ENCODE data around the gene RASA3. TPM values are rescaled to one million over a fixed set of nuclear protein-coding genes. Genes with fewer than 3 reads are reported as not detected.

RASA3 gene
- total and polyA plus RNA-seq, 10 of the 15 experiments (the other 5 are each of a cell fraction or from before 2014, with no cell fraction given), result 0.79 to 33.9 (median 17.6) TPM

- peaks cover 26% of the 10 kb centered on the region for H3K4me1 ChIP-seq (ENCODE audit: control insufficient read depth, insufficient read depth, low read length)
- ChIA-PET CTCF (no interaction called here), SMC1A (ENCODE audit: uncharacterized antibody, unreplicated experiment) (no interaction called here), RAD21 (ENCODE audit: unreplicated experiment) (no interaction called here), POLR2A (no interaction called here)
- no peak overlapping the region for H3K4me3 ChIP-seq
- H3K27ac ChIP-seq (ENCODE audit: control insufficient read depth, insufficient read depth), result no peak overlapping the region
- H3K27me3 ChIP-seq (replicated peaks in 1 of 2; ENCODE audit: control insufficient read depth in 2 of 2, insufficient read depth in 2 of 2, low read length in 1 of 2), result no peaks in the 10 kb centered on the region
- FAIRE-seq (no peak), DNase-seq (ENCODE audit: low read depth, low spot score) (no peak), ATAC-seq (no peak)
- BruUV-seq (replicated peaks), result no TSS peak
- WGBS (ENCODE audit: insufficient coverage, insufficient replicate concordance, low lambda C conversion rate, missing lambda C conversion rate), result 96% methylated on average over 25 of the region's 25 CpGs
- no peaks in the 10 kb centered on the region for H3K9me3 ChIP-seq (replicated peaks; ENCODE audit: control insufficient read depth, insufficient read depth, low read length)
- no peaks in the 10 kb centered on the region for H4K20me1 ChIP-seq (ENCODE audit: control insufficient read depth, insufficient read depth)
- no peaks in the 10 kb centered on the region for H3K79me2 ChIP-seq (ENCODE audit: control insufficient read depth, insufficient read depth, low read length)
- in situ Hi-C loops (cut with MboI) (no loop called here), intact Hi-C loops (cut with micrococcal nuclease; ENCODE audit: unreplicated experiment) (no loop called here)
- H3K9ac ChIP-seq (ENCODE audit: control insufficient read depth, insufficient read depth, low read length), result no peak overlapping the region
- peaks cover 1 to 35% of the 10 kb centered on the region in 2 experiments; a peak in 3 of 4 replicates for H3K36me3 ChIP-seq (ENCODE audit: control insufficient read depth in 2 of 2, insufficient read depth in 2 of 2, low read length in 1 of 2)
- no peak overlapping the region for H2AFZ ChIP-seq (ENCODE audit: control insufficient read depth, low read depth, low read length)
- no peak overlapping the region for H3K4me2 ChIP-seq (ENCODE audit: control insufficient read depth, insufficient read depth)
- TF ChIP-seq ZNF622 (IDR thresholded peaks at IDR 0.05), result no peak
- no peak for TF ChIP-seq RELA (IDR thresholded peaks at IDR 0.05; ENCODE audit: borderline replicate concordance, partially characterized antibody)
- no peak for TF ChIP-seq POU2F2 (IDR thresholded peaks at IDR 0.05; ENCODE audit: borderline replicate concordance, low read depth, low read length)
- no peak for TF ChIP-seq TCF7 (IDR thresholded peaks at IDR 0.05; ENCODE audit: borderline replicate concordance)
- TF ChIP-seq CBX3 (IDR thresholded peaks at IDR 0.05; ENCODE audit: borderline replicate concordance, low read depth), result no peak
- no peak for TF ChIP-seq NR2F1 (conservative IDR thresholded peaks at IDR 0.05)
- TF ChIP-seq ASH2L (IDR thresholded peaks at IDR 0.05; ENCODE audit: borderline replicate concordance, low read depth), result no peak
- no peak for TF ChIP-seq TAF1 (IDR thresholded peaks at IDR 0.05; ENCODE audit: borderline replicate concordance, low read depth, low read length)
- TF ChIP-seq RFX5 (IDR thresholded peaks at IDR 0.05; ENCODE audit: low read depth, low read length), result no peak
- TF ChIP-seq ZNF592 (IDR thresholded peaks at IDR 0.05), result no peak
- TF ChIP-seq EED (IDR thresholded peaks at IDR 0.05; ENCODE audit: low read depth), result no peak
- no peak for TF ChIP-seq CUX1 (IDR thresholded peaks at IDR 0.05; ENCODE audit: insufficient replicate concordance, low read depth, low read length)
- no peak for TF ChIP-seq CBX5 (IDR thresholded peaks at IDR 0.05; ENCODE audit: low read depth)
- TF ChIP-seq EGR1 (IDR thresholded peaks at IDR 0.05; ENCODE audit: borderline replicate concordance in 1 of 2, low read depth in 2 of 2, low read length in 2 of 2), result no peak
- TF ChIP-seq JUNB (IDR thresholded peaks at IDR 0.05), result no peak
- TF ChIP-seq FOXK2 (IDR thresholded peaks at IDR 0.05), result no peak
Measured at GRCh38 chr13:114021464-114022308, 110.7 kb downstream of the RASA3 start.

Measured in GM12878 (cell line).